SK-N-SH treated with all-trans-retinoic acid at 6 μM for 48 hours (cell line): ENCODE measurements around the gene STK11.
A peak's percentile ranks its signal among the peaks of the same experiment; 100 is the strongest.

Experiments used
- ATAC-seq: fragments of 200-7000 bp; cut with Tn5 transposase; 3 replicates; pipeline ENCODE4 v1.9.1; 2020; ENCODE audit warnings: mild to moderate bottlenecking, moderate library complexity
- ARNTL ChIP-seq: fragments of 450-650 bp; formaldehyde crosslinking; IDR thresholded peaks from 2 replicates; pipeline ENCODE4 v1.5.0; 2020; ENCODE audit warnings: low read depth, mild to moderate bottlenecking, moderate library complexity, borderline replicate concordance
- BACH2 ChIP-seq: fragments of 250-450 bp; sonication (Bioruptor Pico); IDR thresholded peaks from 2 replicates; pipeline ENCODE4 v1.9.0; 2021; ENCODE audit warnings: mild to moderate bottlenecking, borderline replicate concordance
- CSDC2 ChIP-seq: fragments of 250-450 bp; sonication (Bioruptor Pico); IDR thresholded peaks from 2 replicates; pipeline ENCODE4 v1.5.0; 2020; ENCODE audit warnings: mild to moderate bottlenecking, moderate library complexity
- ESRRG ChIP-seq: fragments of 250-450 bp; sonication (Bioruptor Pico); IDR thresholded peaks from 2 replicates; pipeline ENCODE4 v1.6.1; 2021; ENCODE audit warnings: mild to moderate bottlenecking
- GLIS3 ChIP-seq: fragments of 250-450 bp; sonication (Bioruptor Pico); IDR thresholded peaks from 2 replicates; pipeline ENCODE4 v1.5.0; 2020; ENCODE audit warnings: mild to moderate bottlenecking, moderate library complexity
- ISL1 ChIP-seq: fragments of 250-450 bp; sonication (Bioruptor Pico); IDR thresholded peaks from 2 replicates; pipeline ENCODE4 v2.1.2; 2022; ENCODE audit warnings: mild to moderate bottlenecking, moderate library complexity
- OSR1 ChIP-seq: fragments of 250-450 bp; sonication (Bioruptor Pico); IDR thresholded peaks from 2 replicates; pipeline ENCODE4 v1.8.0; 2022; ENCODE audit warnings: moderate library complexity, mild to moderate bottlenecking, inconsistent platforms
- PPARA ChIP-seq: fragments of 250-450 bp; sonication (Bioruptor Pico); IDR thresholded peaks from 2 replicates; pipeline ENCODE4 v1.5.0; 2020; ENCODE audit warnings: mild to moderate bottlenecking, borderline replicate concordance
- RARB ChIP-seq: fragments of 250-450 bp; sonication (Bioruptor Pico); IDR thresholded peaks from 2 replicates; pipeline ENCODE4 v1.8.0; 2021; ENCODE audit warnings: mild to moderate bottlenecking, moderate library complexity
- SNAI2 ChIP-seq: fragments of 250-450 bp; sonication (Bioruptor Pico); IDR thresholded peaks from 2 replicates; pipeline ENCODE4 v1.5.0; 2020; ENCODE audit warnings: mild to moderate bottlenecking, moderate library complexity
- TCF4 ChIP-seq: fragments of 250-450 bp; sonication (Bioruptor Pico); IDR thresholded peaks from 2 replicates; pipeline ENCODE4 v1.8.0; 2021; ENCODE audit warnings: mild to moderate bottlenecking, moderate library complexity, borderline replicate concordance
- TOX ChIP-seq: fragments of 250-450 bp; sonication (Bioruptor Pico); IDR thresholded peaks from 2 replicates; pipeline ENCODE4 v1.8.0; 2021; ENCODE audit warnings: mild to moderate bottlenecking, moderate library complexity, borderline replicate concordance
- ZC3H10 ChIP-seq: fragments of 250-450 bp; sonication (Bioruptor Pico); IDR thresholded peaks from 2 replicates; pipeline ENCODE4 v1.5.1; 2021; ENCODE audit warnings: mild to moderate bottlenecking, moderate library complexity
- ZFP3 ChIP-seq: fragments of 250-450 bp; sonication (Bioruptor Pico); IDR thresholded peaks from 2 replicates; pipeline ENCODE4 v1.5.0; 2020; ENCODE audit warnings: mild to moderate bottlenecking, moderate library complexity
- ZFP30 ChIP-seq: fragments of 450-650 bp; formaldehyde crosslinking; IDR thresholded peaks from 2 replicates; pipeline ENCODE4 v1.5.0; 2022; ENCODE audit warnings: mild to moderate bottlenecking, moderate library complexity
- ZNF70 ChIP-seq: fragments of 450-650 bp; formaldehyde crosslinking; IDR thresholded peaks from 2 replicates; pipeline ENCODE4 v1.5.0; 2020; ENCODE audit warnings: mild to moderate bottlenecking, moderate library complexity
- TF ChIP-seq, protein P1 (sequence below): fragments of 250-450 bp; sonication (Bioruptor Pico); IDR thresholded peaks from 2 replicates; pipeline ENCODE4 v1.8.0; 2021; ENCODE audit warnings: low read depth, mild to moderate bottlenecking, moderate library complexity, borderline replicate concordance
- TF ChIP-seq, protein P2 (sequence below): fragments of 250-450 bp; sonication (Bioruptor Pico); IDR thresholded peaks from 2 replicates; pipeline ENCODE4 v1.8.0; 2020; ENCODE audit warnings: mild to moderate bottlenecking, moderate library complexity, borderline replicate concordance
- TF ChIP-seq, protein P3 (sequence below): fragments of 250-450 bp; sonication (Bioruptor Pico); IDR thresholded peaks from 2 replicates; pipeline ENCODE4 v1.5.1; 2020; ENCODE audit warnings: low read depth, mild to moderate bottlenecking, moderate library complexity
- TF ChIP-seq, protein P4 (sequence below): fragments of 250-450 bp; sonication (Bioruptor Pico); IDR thresholded peaks from 2 replicates; pipeline ENCODE4 v1.5.0; 2020; ENCODE audit warnings: mild to moderate bottlenecking, moderate library complexity
- TF ChIP-seq, protein P5 (sequence below): fragments of 250-450 bp; sonication (Bioruptor Pico); IDR thresholded peaks from 2 replicates; pipeline ENCODE4 v1.5.1; 2021; ENCODE audit warnings: mild to moderate bottlenecking, moderate library complexity

The STK11 gene

DNA sequence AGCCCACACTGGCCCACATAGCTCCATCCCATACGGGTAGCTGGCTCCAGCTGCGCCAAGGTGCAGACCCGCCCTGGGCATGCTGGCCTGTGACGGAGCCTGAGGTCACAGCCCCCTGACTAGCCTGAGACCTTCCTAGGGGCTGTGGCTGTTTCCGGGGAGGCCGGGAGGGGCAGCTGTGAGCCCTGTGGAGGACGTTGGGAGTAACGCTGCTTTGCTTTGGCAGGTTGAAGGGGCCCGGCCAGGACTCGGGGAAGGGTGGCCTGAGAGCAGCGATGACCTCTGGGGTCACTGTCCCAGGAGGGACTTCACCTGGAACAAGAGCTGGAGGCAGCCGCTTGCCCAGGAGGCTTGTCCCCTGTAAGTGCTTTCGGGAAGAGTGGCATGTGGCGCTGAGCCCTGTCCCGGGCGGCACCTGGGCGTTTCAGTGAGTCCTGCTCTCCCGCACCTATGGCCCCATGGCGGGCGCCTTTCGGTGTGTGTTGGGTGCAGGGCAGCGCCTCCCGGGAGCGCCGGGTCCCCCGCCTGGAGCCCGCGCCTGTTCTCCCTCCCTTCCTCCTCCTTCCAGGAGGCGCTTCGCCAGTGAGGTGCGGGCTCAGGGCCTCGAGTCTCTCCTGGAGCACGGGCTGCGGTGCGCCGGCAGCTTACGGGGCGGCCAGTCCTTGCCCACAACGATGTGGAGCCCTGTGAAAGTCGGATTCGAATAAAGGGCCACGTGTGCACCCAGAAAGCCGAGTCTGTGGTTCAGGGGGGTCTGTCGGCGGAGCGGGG lies 68.7 kb downstream of the STK11 start:
- ATAC-seq: no peak
- no peak for TF ChIP-seq ARNTL (CRISPR knock-in tag)
- TF ChIP-seq ZNF70 (CRISPR knock-in tag): no peak
- TF ChIP-seq, protein P1, sequence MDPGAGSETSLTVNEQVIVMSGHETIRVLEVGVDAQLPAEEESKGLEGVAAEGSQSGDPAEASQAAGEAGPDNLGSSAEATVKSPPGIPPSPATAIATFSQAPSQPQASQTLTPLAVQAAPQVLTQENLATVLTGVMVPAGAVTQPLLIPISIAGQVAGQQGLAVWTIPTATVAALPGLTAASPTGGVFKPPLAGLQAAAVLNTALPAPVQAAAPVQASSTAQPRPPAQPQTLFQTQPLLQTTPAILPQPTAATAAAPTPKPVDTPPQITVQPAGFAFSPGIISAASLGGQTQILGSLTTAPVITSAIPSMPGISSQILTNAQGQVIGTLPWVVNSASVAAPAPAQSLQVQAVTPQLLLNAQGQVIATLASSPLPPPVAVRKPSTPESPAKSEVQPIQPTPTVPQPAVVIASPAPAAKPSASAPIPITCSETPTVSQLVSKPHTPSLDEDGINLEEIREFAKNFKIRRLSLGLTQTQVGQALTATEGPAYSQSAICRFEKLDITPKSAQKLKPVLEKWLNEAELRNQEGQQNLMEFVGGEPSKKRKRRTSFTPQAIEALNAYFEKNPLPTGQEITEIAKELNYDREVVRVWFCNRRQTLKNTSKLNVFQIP (CRISPR knock-in tag): no peak
- TF ChIP-seq, protein P2, sequence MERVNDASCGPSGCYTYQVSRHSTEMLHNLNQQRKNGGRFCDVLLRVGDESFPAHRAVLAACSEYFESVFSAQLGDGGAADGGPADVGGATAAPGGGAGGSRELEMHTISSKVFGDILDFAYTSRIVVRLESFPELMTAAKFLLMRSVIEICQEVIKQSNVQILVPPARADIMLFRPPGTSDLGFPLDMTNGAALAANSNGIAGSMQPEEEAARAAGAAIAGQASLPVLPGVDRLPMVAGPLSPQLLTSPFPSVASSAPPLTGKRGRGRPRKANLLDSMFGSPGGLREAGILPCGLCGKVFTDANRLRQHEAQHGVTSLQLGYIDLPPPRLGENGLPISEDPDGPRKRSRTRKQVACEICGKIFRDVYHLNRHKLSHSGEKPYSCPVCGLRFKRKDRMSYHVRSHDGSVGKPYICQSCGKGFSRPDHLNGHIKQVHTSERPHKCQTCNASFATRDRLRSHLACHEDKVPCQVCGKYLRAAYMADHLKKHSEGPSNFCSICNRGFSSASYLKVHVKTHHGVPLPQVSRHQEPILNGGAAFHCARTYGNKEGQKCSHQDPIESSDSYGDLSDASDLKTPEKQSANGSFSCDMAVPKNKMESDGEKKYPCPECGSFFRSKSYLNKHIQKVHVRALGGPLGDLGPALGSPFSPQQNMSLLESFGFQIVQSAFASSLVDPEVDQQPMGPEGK: no peak
- no peak for TF ChIP-seq RARB
- TF ChIP-seq PPARA (CRISPR knock-in tag): no peak
- TF ChIP-seq, protein P3, sequence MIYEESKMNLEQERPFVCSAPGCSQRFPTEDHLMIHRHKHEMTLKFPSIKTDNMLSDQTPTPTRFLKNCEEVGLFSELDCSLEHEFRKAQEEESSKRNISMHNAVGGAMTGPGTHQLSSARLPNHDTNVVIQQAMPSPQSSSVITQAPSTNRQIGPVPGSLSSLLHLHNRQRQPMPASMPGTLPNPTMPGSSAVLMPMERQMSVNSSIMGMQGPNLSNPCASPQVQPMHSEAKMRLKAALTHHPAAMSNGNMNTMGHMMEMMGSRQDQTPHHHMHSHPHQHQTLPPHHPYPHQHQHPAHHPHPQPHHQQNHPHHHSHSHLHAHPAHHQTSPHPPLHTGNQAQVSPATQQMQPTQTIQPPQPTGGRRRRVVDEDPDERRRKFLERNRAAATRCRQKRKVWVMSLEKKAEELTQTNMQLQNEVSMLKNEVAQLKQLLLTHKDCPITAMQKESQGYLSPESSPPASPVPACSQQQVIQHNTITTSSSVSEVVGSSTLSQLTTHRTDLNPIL: no peak
- no peak for TF ChIP-seq ZFP3
- no peak for TF ChIP-seq OSR1 (CRISPR knock-in tag)
- no peak for TF ChIP-seq SNAI2 (CRISPR knock-in tag)
- no peak for TF ChIP-seq TCF4
- no peak for TF ChIP-seq GLIS3
- TF ChIP-seq ISL1 (CRISPR knock-in tag): no peak
- TF ChIP-seq ESRRG (CRISPR knock-in tag): no peak
- no peak for TF ChIP-seq CSDC2 (CRISPR knock-in tag)

DNA sequence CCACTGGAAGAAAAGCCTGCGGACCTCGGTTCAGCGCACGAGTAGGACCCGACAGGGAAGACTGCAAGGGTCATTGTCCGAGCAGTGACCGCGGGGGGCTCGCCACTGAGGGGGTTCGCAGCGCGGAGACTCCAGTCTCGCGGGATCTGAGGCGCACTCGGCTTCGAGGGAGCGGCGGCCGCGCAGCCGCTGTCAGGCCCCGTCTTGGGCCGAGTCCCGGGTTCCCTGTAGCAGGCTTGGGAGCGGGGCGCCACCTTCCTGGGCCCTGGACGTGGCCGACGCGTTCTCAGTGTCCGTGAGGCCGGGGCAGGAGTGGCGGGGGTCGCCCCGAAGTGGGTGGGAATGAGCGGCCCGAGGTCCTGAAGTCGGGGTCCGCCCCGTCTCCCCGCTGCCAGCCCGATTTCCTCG lies 69.3 kb downstream of the STK11 start:
- peak; percentile 17 for ATAC-seq
- no peak for TF ChIP-seq ZFP30 (CRISPR knock-in tag)
- TF ChIP-seq RARB: no peak
- TF ChIP-seq OSR1 (CRISPR knock-in tag): no peak
- no peak for TF ChIP-seq TOX
- no peak for TF ChIP-seq GLIS3
- TF ChIP-seq ZC3H10: no peak
- TF ChIP-seq, protein P4, sequence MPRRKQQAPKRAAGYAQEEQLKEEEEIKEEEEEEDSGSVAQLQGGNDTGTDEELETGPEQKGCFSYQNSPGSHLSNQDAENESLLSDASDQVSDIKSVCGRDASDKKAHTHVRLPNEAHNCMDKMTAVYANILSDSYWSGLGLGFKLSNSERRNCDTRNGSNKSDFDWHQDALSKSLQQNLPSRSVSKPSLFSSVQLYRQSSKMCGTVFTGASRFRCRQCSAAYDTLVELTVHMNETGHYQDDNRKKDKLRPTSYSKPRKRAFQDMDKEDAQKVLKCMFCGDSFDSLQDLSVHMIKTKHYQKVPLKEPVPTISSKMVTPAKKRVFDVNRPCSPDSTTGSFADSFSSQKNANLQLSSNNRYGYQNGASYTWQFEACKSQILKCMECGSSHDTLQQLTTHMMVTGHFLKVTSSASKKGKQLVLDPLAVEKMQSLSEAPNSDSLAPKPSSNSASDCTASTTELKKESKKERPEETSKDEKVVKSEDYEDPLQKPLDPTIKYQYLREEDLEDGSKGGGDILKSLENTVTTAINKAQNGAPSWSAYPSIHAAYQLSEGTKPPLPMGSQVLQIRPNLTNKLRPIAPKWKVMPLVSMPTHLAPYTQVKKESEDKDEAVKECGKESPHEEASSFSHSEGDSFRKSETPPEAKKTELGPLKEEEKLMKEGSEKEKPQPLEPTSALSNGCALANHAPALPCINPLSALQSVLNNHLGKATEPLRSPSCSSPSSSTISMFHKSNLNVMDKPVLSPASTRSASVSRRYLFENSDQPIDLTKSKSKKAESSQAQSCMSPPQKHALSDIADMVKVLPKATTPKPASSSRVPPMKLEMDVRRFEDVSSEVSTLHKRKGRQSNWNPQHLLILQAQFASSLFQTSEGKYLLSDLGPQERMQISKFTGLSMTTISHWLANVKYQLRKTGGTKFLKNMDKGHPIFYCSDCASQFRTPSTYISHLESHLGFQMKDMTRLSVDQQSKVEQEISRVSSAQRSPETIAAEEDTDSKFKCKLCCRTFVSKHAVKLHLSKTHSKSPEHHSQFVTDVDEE: no peak
- TF ChIP-seq ESRRG (CRISPR knock-in tag): no peak
- TF ChIP-seq BACH2: no peak
- TF ChIP-seq, protein P1 (CRISPR knock-in tag): no peak
- TF ChIP-seq, protein P3: no peak
- no peak for TF ChIP-seq ZFP3
- TF ChIP-seq, protein P5, sequence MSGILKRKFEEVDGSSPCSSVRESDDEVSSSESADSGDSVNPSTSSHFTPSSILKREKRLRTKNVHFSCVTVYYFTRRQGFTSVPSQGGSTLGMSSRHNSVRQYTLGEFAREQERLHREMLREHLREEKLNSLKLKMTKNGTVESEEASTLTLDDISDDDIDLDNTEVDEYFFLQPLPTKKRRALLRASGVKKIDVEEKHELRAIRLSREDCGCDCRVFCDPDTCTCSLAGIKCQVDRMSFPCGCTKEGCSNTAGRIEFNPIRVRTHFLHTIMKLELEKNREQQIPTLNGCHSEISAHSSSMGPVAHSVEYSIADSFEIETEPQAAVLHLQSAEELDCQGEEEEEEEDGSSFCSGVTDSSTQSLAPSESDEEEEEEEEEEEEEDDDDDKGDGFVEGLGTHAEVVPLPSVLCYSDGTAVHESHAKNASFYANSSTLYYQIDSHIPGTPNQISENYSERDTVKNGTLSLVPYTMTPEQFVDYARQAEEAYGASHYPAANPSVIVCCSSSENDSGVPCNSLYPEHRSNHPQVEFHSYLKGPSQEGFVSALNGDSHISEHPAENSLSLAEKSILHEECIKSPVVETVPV (CRISPR knock-in tag): no peak
- TF ChIP-seq CSDC2 (CRISPR knock-in tag): no peak
- TF ChIP-seq, all 23 proteins: peak for 0
